Spinal cord (tissue), 10 donors: ENCODE results near the gene TMEM185B. TPM values are rescaled to one million over a fixed set of nuclear protein-coding genes. Genes with fewer than 3 reads are reported as not detected.
A peak's percentile ranks its signal among the peaks of the same experiment; 100 is the strongest.

Source experiments
- DNase-seq, 6 donors: peaks; one replicate each; pipeline versions ENCODE4 v3.0.0 to v3.0.0-alpha.2; 2013 to 2015; ENCODE audit warnings: low spot score in 6 of 6, low read depth in 4 of 6
- H3K27ac ChIP-seq: one replicate; pipeline ENCODE4 v1.5.1; 2013; ENCODE audit warnings: low read depth, low read length, control low read depth
- H3K27me3 ChIP-seq: one replicate; pipeline ENCODE4 v1.6.1; 2013; ENCODE audit warnings: low read length; ENCODE audit not compliant: control insufficient read depth, insufficient read depth
- H3K36me3 ChIP-seq: one replicate; pipeline ENCODE4 v1.6.1; 2013; ENCODE audit warnings: low read length; ENCODE audit not compliant: control insufficient read depth, insufficient read depth
- H3K4me1 ChIP-seq: one replicate; pipeline ENCODE4 v1.6.1; 2013; ENCODE audit warnings: low read length; ENCODE audit not compliant: control insufficient read depth, insufficient read depth
- H3K4me3 ChIP-seq: one replicate; pipeline ENCODE4 v1.5.1; 2013; ENCODE audit warnings: low read depth, low read length, control low read depth
- H3K9me3 ChIP-seq: one replicate; pipeline ENCODE4 v1.6.1; 2013; ENCODE audit warnings: low read length; ENCODE audit not compliant: control insufficient read depth, insufficient read depth
- WGBS: methylation state at CpG from one replicate; pipeline ENCODE4 v1.1.5; 2013; ENCODE audit warnings: missing lambda C conversion rate; ENCODE audit not compliant: insufficient coverage; 5-methylcytosine and 5-hydroxymethylcytosine counted together
- polyA plus RNA-seq, 2 donors: library from polyadenylated mRNA; unstranded; fragments of 120-200 nt; gene quantifications; one replicate each; pipeline ENCODE4 v1.2.1, GENCODE V29; 2013; ENCODE audit not compliant: insufficient read length in 2 of 2
- small RNA-seq: library from RNA; depleted of rRNA; stranded (forward); fragments of <200 nt; gene quantifications from one replicate; pipeline ENCODE3, GENCODE V24; 2014; ENCODE audit warnings: low replicate concordance
- total RNA-seq, 2 donors: library from RNA; depleted of rRNA in 1 of 2; stranded (reverse); fragments of 120-200 nt in 1 of 2; fragments of >200 nt in 1 of 2; gene quantifications; one replicate each; pipeline versions ENCODE4 v1.2.3 to v1.2.4, GENCODE V29; 2013 to 2014
- donor health status: healthy.

TMEM185B gene
- total and polyA plus RNA-seq, 4 donors = 15.4 to 20.0 (median 17.7) TPM

DNA sequence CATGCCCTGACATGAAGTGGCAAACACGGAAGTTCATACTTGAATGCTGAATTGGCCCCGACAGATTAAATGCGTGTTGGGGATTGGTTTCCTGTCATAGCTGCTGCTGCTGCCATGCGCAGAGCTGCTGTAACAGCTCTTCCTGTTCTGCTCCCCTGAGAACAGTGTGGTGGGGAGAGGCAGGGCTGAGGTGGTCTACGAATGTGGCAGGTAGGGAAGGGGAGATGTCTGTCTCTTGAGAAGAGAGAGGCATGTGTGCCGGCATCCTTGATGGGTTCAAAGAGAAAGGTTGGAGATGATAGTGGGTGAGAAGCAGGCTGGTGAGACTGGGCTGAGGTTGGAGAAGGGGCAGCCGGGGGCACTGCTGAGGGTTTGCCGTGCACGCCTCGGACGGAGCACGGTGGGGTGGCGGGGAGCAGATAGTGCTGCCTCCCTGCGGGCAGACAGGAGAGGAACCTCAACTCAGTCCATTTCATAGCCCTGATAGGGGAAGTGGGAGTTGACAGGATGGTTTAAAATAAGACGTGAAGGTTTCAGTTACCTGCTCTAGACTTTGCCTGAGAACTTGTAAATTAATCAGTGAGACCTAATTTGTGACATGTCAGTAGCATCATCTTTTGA lies 46.1 kb downstream of the TMEM185B start:
- WGBS = 85% methylated on average over 12 of the region's 15 CpGs
- no peak for DNase-seq
- Histone ChIP-seq H3K4me3 (no peak overlapping the region), H3K4me1 (no peaks in the 10 kb centered on the region), H3K9me3 (no peaks in the 10 kb centered on the region), H3K36me3 (peaks cover 11% of the 10 kb centered on the region), H3K27me3 (no peaks in the 10 kb centered on the region), H3K27ac (no peak overlapping the region)

DNA sequence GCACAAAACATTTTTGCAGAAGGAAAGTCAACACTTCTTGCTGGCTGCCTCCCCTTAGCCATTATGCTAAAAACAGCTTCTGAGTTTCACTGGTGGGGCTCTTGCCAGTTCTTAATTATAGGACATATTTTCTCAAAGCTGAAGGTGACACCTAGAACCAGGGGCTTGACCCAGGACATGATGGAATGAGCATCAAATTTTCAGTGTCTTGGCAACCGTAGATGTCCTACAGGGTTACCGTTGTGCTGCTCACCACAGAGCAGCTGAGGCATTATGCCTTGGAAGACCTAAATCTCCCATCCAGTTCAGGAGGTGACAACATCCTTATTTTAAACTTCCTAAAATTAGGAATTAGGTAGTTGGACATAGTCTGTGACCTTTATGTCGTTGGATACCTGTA lies 46.7 kb downstream of the TMEM185B start:
- no peak overlapping the region for H3K27ac ChIP-seq

DNA sequence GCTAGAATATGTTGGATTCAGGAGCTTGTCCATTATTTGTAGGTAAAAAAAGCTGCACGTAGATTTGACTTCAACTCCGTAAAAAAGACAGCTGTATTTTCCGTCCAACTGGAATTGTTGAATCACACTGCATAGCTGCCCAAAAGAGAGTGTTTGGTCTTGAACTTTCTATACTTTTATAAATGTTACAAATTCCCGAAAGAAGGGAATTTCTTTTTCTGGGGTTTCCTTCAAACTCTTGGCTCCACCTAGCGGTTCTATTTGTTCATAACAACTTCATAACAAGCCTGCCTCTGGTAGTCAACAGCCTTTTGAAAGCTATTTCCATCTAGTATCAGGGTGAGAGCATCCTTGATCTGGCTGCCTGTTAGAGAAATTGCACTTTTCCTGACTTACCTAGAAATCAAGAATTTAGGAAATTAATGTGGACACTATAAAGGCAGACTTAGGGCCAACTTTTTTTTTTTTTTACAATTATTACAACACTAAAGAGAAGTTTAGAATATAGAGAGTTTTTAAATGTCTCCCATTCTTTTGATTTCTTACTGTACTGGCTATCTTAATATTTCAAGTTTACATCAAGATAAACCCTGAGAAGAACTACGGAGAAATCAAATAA lies 48.1 kb downstream of the TMEM185B start:
- H3K36me3 ChIP-seq = peaks cover 6% of the 10 kb centered on the region
- no peak overlapping the region for H3K4me3 ChIP-seq
- no peak overlapping the region for H3K27ac ChIP-seq
- no peaks in the 10 kb centered on the region for H3K9me3 ChIP-seq
- DNase-seq = peak; percentile 41 to 94 (median 64)
- no CpG with 5 or more reads among the region's 6 CpGs for WGBS
- H3K4me1 ChIP-seq = no peaks in the 10 kb centered on the region
- H3K27me3 ChIP-seq = no peaks in the 10 kb centered on the region

More for the DNA sequence above, 46.7 kb downstream of the TMEM185B start:
- Histone ChIP-seq H3K9me3 (no peaks in the 10 kb centered on the region), H3K27me3 (no peaks in the 10 kb centered on the region), H3K4me1 (no peaks in the 10 kb centered on the region), H3K36me3 (peaks cover 11% of the 10 kb centered on the region), H3K4me3 (no peak overlapping the region)
- no peak for DNase-seq
- 67% methylated on average over 2 of the region's 3 CpGs for WGBS

Small RNA genes lying within 50 kb of the gene (small RNA-seq; reads per million reads assigned to genes)
- not detected for gene MTND4LP14
- not detected for gene RF00019

Other genes with a start within 250 kb of the TMEM185B start
- gene EPB41L5, start 210.3 kb downstream of the TMEM185B start, total RNA-seq = 10 to 100 TPM; 31.5 to 42.4 TPM
- 10 to 100 TPM; 26.0 to 31.5 TPM for gene EPB41L5, start 210.3 kb downstream of the TMEM185B start, polyA plus RNA-seq
- 10 to 100 TPM; 60.4 to 65.4 TPM for gene RALB, start 29.5 kb upstream of the TMEM185B start, total RNA-seq
- 10 to 100 TPM; 55.0 to 62.0 TPM for gene RALB, start 29.5 kb upstream of the TMEM185B start, polyA plus RNA-seq
- 1 to 10 TPM; 2.0 to 2.8 TPM for gene INHBB, start 122.7 kb upstream of the TMEM185B start, total RNA-seq
- 10 to 100 TPM; 10.2 to 13.2 TPM for gene INHBB, start 122.7 kb upstream of the TMEM185B start, polyA plus RNA-seq